H1 (cell line): ENCODE measurements around the gene PCDHB16. TPM values are rescaled to one million over a fixed set of nuclear protein-coding genes. Genes with fewer than 3 reads are reported as not detected.
"Not testable (repeated sequence)": the region's sequence is repeated elsewhere in the genome, so short reads cannot be mapped to it uniquely, and the experiment has no call there.

Source experiments
- CTCF ChIA-PET: fragments of 300-600 bp; sonication (Branson Sonifier 250); formaldehyde crosslinking; loops from one replicate; lab custom pipeline; 2021; ENCODE audit not compliant: partially characterized antibody; lab: Charles Lee
- POLR2A ChIA-PET: fragments of 300-600 bp; sonication (Branson Sonifier 250); formaldehyde crosslinking; loops from one replicate; lab custom pipeline; 2021; ENCODE audit warnings: inconsistent platforms; ENCODE audit not compliant: partially characterized antibody; lab: Charles Lee
- DNase-seq, 2 experiments: peaks; one replicate each; pipeline versions ENCODE4 v3.0.0 to v3.0.0-alpha.2; 2010 to 2022; ENCODE audit warnings: low spot score in 2 of 2, low read depth in 1 of 2, mixed read lengths in 1 of 2
- FAIRE-seq: peaks from 2 replicates; lab custom pipeline; 2011; peaks lifted over from hg19 to GRCh38; lab: Jason Lieb, UNC
- H2AFZ ChIP-seq: 2 replicates; pipeline ENCODE4 v1.8.1; 2012; ENCODE audit warnings: low read length, inconsistent platforms
- H2AK5ac ChIP-seq: 2 replicates; pipeline ENCODE4 v1.6.1; 2013; ENCODE audit warnings: low read depth, low read length
- H2BK120ac ChIP-seq: replicated peaks from 2 replicates; pipeline ENCODE3; 2013; ENCODE audit warnings: low read depth, low read length, inconsistent platforms
- H2BK12ac ChIP-seq: 2 replicates; pipeline ENCODE4 v1.6.1; 2013; ENCODE audit warnings: low read depth, low read length
- H2BK15ac ChIP-seq: 2 replicates; pipeline ENCODE4 v1.6.1; 2013; ENCODE audit warnings: low read length
- H2BK20ac ChIP-seq: 2 replicates; pipeline ENCODE4 v1.6.1; 2013; ENCODE audit warnings: low read length
- H2BK5ac ChIP-seq: 2 replicates; pipeline ENCODE4 v1.6.1; 2013; ENCODE audit warnings: low read depth, low read length
- H3K14ac ChIP-seq: 2 replicates; pipeline ENCODE4 v1.6.1; 2013; ENCODE audit warnings: inconsistent platforms; ENCODE audit not compliant: insufficient read length
- H3K18ac ChIP-seq: 2 replicates; pipeline ENCODE4 v1.6.1; 2013; ENCODE audit warnings: low read length; ENCODE audit errors: extremely low read depth
- H3K23ac ChIP-seq: 2 replicates; pipeline ENCODE4 v1.6.1; 2013; ENCODE audit warnings: inconsistent platforms; ENCODE audit not compliant: insufficient read length
- H3K23me2 ChIP-seq: 2 replicates; pipeline ENCODE4 v1.6.1; 2013; ENCODE audit warnings: low read depth, low read length
- H3K27ac ChIP-seq: 2 replicates; pipeline ENCODE4 v1.6.1; 2011; ENCODE audit warnings: low read depth, low read length, inconsistent platforms
- H3K27me3 ChIP-seq, 4 experiments: replicated peaks in 1 of 4; 1 replicate in 1 of 4; 2 replicates in 3 of 4; pipeline versions ENCODE4 v1.6.1 to v1.8.1; 2011 to 2013; ENCODE audit warnings: low read length in 3 of 4, mild to moderate bottlenecking in 3 of 4, inconsistent platforms in 2 of 4, mixed read lengths in 2 of 4, moderate library complexity in 1 of 4; ENCODE audit not compliant: control insufficient read depth in 3 of 4, insufficient read depth in 3 of 4; ENCODE audit errors: extremely low read depth in 1 of 4
- H3K36me3 ChIP-seq, 4 experiments: 2 replicates each; pipeline versions ENCODE4 v1.6.1 to v1.8.1; 2011 to 2013; ENCODE audit warnings: mild to moderate bottlenecking in 4 of 4, low read length in 3 of 4, moderate library complexity in 2 of 4, control low read depth in 1 of 4, inconsistent platforms in 1 of 4; ENCODE audit not compliant: insufficient read depth in 4 of 4, control insufficient read depth in 2 of 4
- H3K4ac ChIP-seq: replicated peaks from 2 replicates; pipeline ENCODE3; 2013; ENCODE audit warnings: low read length, low read depth, mixed read lengths, inconsistent platforms; ENCODE audit not compliant: insufficient read length
- H3K4me1 ChIP-seq, 4 experiments: replicated peaks in 1 of 4; 1 replicate in 1 of 4; 2 replicates in 3 of 4; pipeline versions ENCODE4 v1.6.1 to v1.8.1; 2011 to 2013; ENCODE audit warnings: low read length in 3 of 4, inconsistent platforms in 2 of 4, mixed read lengths in 1 of 4; ENCODE audit not compliant: insufficient read depth in 4 of 4, control insufficient read depth in 3 of 4
- H3K4me2 ChIP-seq, 2 experiments: 2 replicates each; pipeline versions ENCODE4 v1.6.1 to v1.8.1; 2011 to 2013; ENCODE audit warnings: low read depth in 2 of 2, low read length in 2 of 2, control low read depth in 1 of 2, inconsistent platforms in 1 of 2, mild to moderate bottlenecking in 1 of 2; ENCODE audit not compliant: insufficient read depth in 1 of 2
- H3K4me3 ChIP-seq, 4 experiments: fragments of 200-600, 300-600 bp in 1 of 4; sonication (generic), shearing (Covaris generic), sonication (Bioruptor Twin) in 1 of 4; 2 replicates each; pipeline versions ENCODE4 v1.5.1 to v1.8.1; 2011 to 2016; ENCODE audit warnings: low read length in 4 of 4, low read depth in 3 of 4, control low read depth in 2 of 4, inconsistent platforms in 2 of 4, mild to moderate bottlenecking in 2 of 4, mixed read lengths in 1 of 4, moderate library complexity in 1 of 4; ENCODE audit not compliant: insufficient read depth in 2 of 4; ENCODE audit errors: extremely low read depth in 1 of 4
- H3K56ac ChIP-seq: replicated peaks from 2 replicates; pipeline ENCODE3; 2013; ENCODE audit warnings: low read depth, mild to moderate bottlenecking, mixed read lengths, low read length, inconsistent platforms; ENCODE audit not compliant: insufficient read length
- H3K79me1 ChIP-seq: 2 replicates; pipeline ENCODE4 v1.6.1; 2013; ENCODE audit warnings: low read depth, low read length, control low read depth
- H3K79me2 ChIP-seq, 2 experiments: 2 replicates each; pipeline versions ENCODE4 v1.6.1 to v1.8.1; 2012 to 2013; ENCODE audit warnings: low read length in 2 of 2, mild to moderate bottlenecking in 2 of 2, inconsistent platforms in 1 of 2; ENCODE audit not compliant: insufficient read depth in 2 of 2, control insufficient read depth in 1 of 2
- H3K9ac ChIP-seq, 4 experiments: replicated peaks in 1 of 4; 1 replicate in 1 of 4; 2 replicates in 3 of 4; pipeline versions ENCODE4 v1.6.1 to v1.8.1; 2011 to 2013; ENCODE audit warnings: low read depth in 3 of 4, low read length in 3 of 4, control low read depth in 2 of 4, mild to moderate bottlenecking in 2 of 4, moderate library complexity in 2 of 4, inconsistent platforms in 1 of 4; ENCODE audit errors: extremely low read depth in 1 of 4
- H3K9me3 ChIP-seq, 2 experiments: 2 replicates each; pipeline versions ENCODE4 v1.6.1 to v1.8.1; 2012 to 2013; ENCODE audit warnings: mild to moderate bottlenecking in 2 of 2, moderate library complexity in 2 of 2, control low read depth in 1 of 2, inconsistent platforms in 1 of 2, low read depth in 1 of 2, low read length in 1 of 2, mixed read lengths in 1 of 2; ENCODE audit not compliant: insufficient read depth in 2 of 2
- H4K20me1 ChIP-seq, 2 experiments: replicated peaks in 1 of 2; 2 replicates each; pipeline versions ENCODE3 to v1.8.1; 2011 to 2013; ENCODE audit warnings: inconsistent platforms in 2 of 2, low read length in 2 of 2, mild to moderate bottlenecking in 1 of 2; ENCODE audit not compliant: insufficient read depth in 2 of 2, control insufficient read depth in 1 of 2
- H4K5ac ChIP-seq: 2 replicates; pipeline ENCODE4 v1.6.1; 2013; ENCODE audit warnings: low read length, low read depth, mixed read lengths, inconsistent platforms; ENCODE audit not compliant: insufficient read length
- H4K8ac ChIP-seq: 2 replicates; pipeline ENCODE4 v1.8.0; 2013; ENCODE audit warnings: mild to moderate bottlenecking, moderate library complexity, low read length, inconsistent platforms; ENCODE audit not compliant: insufficient read depth; ENCODE audit errors: extremely low read depth
- H4K91ac ChIP-seq: replicated peaks from 2 replicates; pipeline ENCODE3; 2013; ENCODE audit warnings: low read length, mixed read lengths, inconsistent platforms; ENCODE audit not compliant: insufficient read length
- RAD21 ChIP-seq, 2 experiments: IDR thresholded peaks in 1 of 2; conservative IDR thresholded peaks in 1 of 2; 2 replicates each; pipeline ENCODE4 v1.6.1; 2011; ENCODE audit warnings: low read depth in 2 of 2, low read length in 2 of 2, improper control_type of control experiment in 1 of 2, inconsistent platforms in 1 of 2, mild to moderate bottlenecking in 1 of 2, moderate library complexity in 1 of 2
- WGBS, 2 experiments: shearing (Covaris generic) in 1 of 2; methylation state at CpG; one replicate each; pipeline versions ENCODE4 v1.1.6 to v1.1.7; 2013 to 2015; ENCODE audit warnings: low lambda C conversion rate in 2 of 2, mixed read lengths in 2 of 2, inconsistent platforms in 1 of 2, low coverage in 1 of 2, missing lambda C conversion rate in 1 of 2; ENCODE audit not compliant: insufficient replicate concordance in 2 of 2, insufficient coverage in 1 of 2, insufficient read length in 1 of 2; ENCODE audit errors: extremely low coverage in 1 of 2, missing lambda C conversion rate in 1 of 2; 5-methylcytosine and 5-hydroxymethylcytosine counted together
- polyA plus RNA-seq, 7 experiments: library from polyadenylated mRNA; depleted of rRNA in 3 of 7; stranded (reverse) in 5 of 7; unstranded in 2 of 7; fragments of >200 nt in 5 of 7; fragments of 200-250 nt in 2 of 7; gene quantifications; 1 replicate in 5 of 7; 2 replicates in 1 of 7; 4 replicates in 1 of 7; pipeline versions ENCODE4 v1.2.1 to v1.2.3, GENCODE V29; 2011 to 2013; ENCODE audit warnings: missing spikeins in 2 of 7, mixed read lengths in 2 of 7
- total RNA-seq: library from RNA; stranded (reverse); fragmentation: NEBNext Ultra II Directional; extraction: Animal tissue kit (Norgen Biotek cat#: 25700); gene quantifications from 2 replicates; pipeline ENCODE4 v1.2.1, GENCODE V29; 2021

Gene PCDHB16
- total and polyA plus RNA-seq, 2 of the 8 experiments (the other 6 are each of a cell fraction or from before 2014, with no cell fraction given) = 2.2 to 5.2 TPM

DNA sequence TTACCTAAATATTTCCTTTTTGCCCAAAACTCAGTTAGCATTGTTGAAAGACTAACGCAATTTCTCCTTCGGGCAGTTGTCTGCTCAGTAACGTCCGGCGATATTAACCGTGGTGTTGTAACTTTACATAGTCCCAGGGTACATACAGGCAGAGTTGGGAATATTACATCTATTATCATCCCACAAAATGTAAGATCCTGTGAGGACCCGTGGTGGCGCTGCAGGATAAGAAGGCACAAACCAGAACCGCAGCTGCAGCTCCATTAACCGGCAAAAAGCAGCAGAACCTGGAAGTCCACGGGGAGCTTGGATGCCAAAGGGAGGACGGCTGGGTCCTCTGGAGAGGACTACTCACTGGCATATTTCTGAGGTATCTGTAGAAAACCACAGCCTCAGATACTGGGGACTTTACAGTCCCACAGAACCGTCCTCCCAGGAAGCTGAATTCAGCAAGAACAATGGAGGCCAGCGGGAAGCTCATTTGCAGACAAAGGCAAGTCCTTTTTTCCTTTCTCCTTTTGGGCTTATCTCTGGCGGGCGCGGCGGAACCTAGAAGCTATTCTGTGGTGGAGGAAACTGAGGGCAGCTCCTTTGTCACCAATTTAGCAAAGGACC lies 4.5 kb upstream of the PCDHB16 start, which contains the start of gene PCDHB8:
TSS of gene PCDHB8 (plus strand) at position 214 of the 615 bp plus-strand sequence. CDS start at position 459, 245 bp downstream.
- not testable (repeated sequence) for H2AFZ ChIP-seq, H3K9ac ChIP-seq, H2BK120ac ChIP-seq, H3K4me1 ChIP-seq, H4K20me1 ChIP-seq, H3K36me3 ChIP-seq, H3K14ac ChIP-seq, H2AK5ac ChIP-seq, H3K27me3 ChIP-seq, H4K5ac ChIP-seq, H3K4me3 ChIP-seq, H3K79me2 ChIP-seq, H4K8ac ChIP-seq, H2BK5ac ChIP-seq, DNase-seq, H3K4me2 ChIP-seq, H3K56ac ChIP-seq, H2BK15ac ChIP-seq, H3K23ac ChIP-seq, H2BK20ac ChIP-seq, H2BK12ac ChIP-seq, H3K18ac ChIP-seq, H3K4ac ChIP-seq, H4K91ac ChIP-seq, H3K27ac ChIP-seq, H3K79me1 ChIP-seq, H3K23me2 ChIP-seq
- FAIRE-seq = peak; percentile 95
- POLR2A ChIA-PET = interaction anchor here (1.1 kb wide), 1 partner anchor 42 kb away, joined by 4 read pairs; the partner anchor contains the start of gene PCDHB5
- peaks cover 0 to 15% of the 10 kb centered on the region in 2 experiments; a peak in 1 of 4 replicates for H3K9me3 ChIP-seq
- peak in 1 of 2 experiments; percentile 12; a peak in 1 of 4 replicates for TF ChIP-seq RAD21 (IDR thresholded peaks at IDR 0.05 in 1 of 2, conservative IDR thresholded peaks at IDR 0.05 in 1 of 2; ENCODE audit: low read depth in 2 of 2, low read length in 2 of 2)
- CTCF ChIA-PET = interaction anchor here (0.7 to 2.8 kb wide), 15 partner anchors 9 to 380 kb away, joined by 3 to 21 read pairs (median 3); partner anchors contain the start of genes PCDHB10, PCDHB14, PCDHB2 and PCDHB9
- 80% methylated on average over 14 of the region's 18 CpGs; no CpG with 5 or more reads in 1 of the 2 experiments for WGBS, 2 experiments
